Gastroesophageal sphincter (tissue), 4 donors: Measurements from ENCODE around the gene ERG. TPM values are rescaled to one million over a fixed set of nuclear protein-coding genes. Genes with fewer than 3 reads are reported as not detected.

Source experiments
- ATAC-seq: fragments of 150-250 bp; one replicate; pipeline ENCODE4 v1.9.1; 2016; ENCODE audit warnings: mild to moderate bottlenecking, moderate library complexity
- H3K27ac ChIP-seq, 4 donors: fragments of 200-600 bp; sonication (generic) in 3 of 4; 1 replicate in 3 of 4; 2 replicates in 1 of 4; pipeline ENCODE4 v1.5.1; 2016 to 2019
- H3K27me3 ChIP-seq: fragments of 200-600 bp; sonication (generic); one replicate; pipeline ENCODE4 v1.5.1; 2019
- H3K36me3 ChIP-seq, 2 donors: fragments of 200-600 bp; sonication (generic); one replicate each; pipeline ENCODE4 v1.5.1; 2019; ENCODE audit warnings: control low read depth in 1 of 2
- H3K4me1 ChIP-seq, 3 donors: fragments of 200-600 bp; sonication (generic); 1 replicate in 2 of 3; 2 replicates in 1 of 3; pipeline ENCODE4 v1.5.1; 2016 to 2019; ENCODE audit warnings: control low read depth in 2 of 3
- H3K4me3 ChIP-seq, 2 donors: fragments of 200-600 bp; sonication (generic); one replicate each; pipeline ENCODE4 v1.5.1; 2019; ENCODE audit warnings: mild to moderate bottlenecking in 1 of 2, moderate library complexity in 1 of 2
- H3K9me3 ChIP-seq, 3 donors: fragments of 200-600 bp; sonication (generic); one replicate each; pipeline ENCODE4 v1.5.1; 2017 to 2019; ENCODE audit warnings: control low read depth in 2 of 3
- EP300 ChIP-seq: sonication (generic); formaldehyde crosslinking; IDR thresholded peaks from one replicate; pipeline ENCODE4 v1.6.1; 2017; ENCODE audit warnings: antibody characterized with exemption, mild to moderate bottlenecking
- POLR2A ChIP-seq, 2 donors: fragments of 450-650 bp; IDR thresholded peaks; one replicate each; pipeline ENCODE4 v1.6.1; 2017; ENCODE audit warnings: antibody characterized with exemption in 2 of 2, mild to moderate bottlenecking in 2 of 2, moderate library complexity in 1 of 2
- POLR2AphosphoS5 ChIP-seq: sonication (generic); formaldehyde crosslinking; IDR thresholded peaks from one replicate; pipeline ENCODE4 v1.6.1; 2017; ENCODE audit warnings: antibody characterized with exemption
- WGBS, 2 donors: methylation state at CpG; one replicate each; pipeline ENCODE4 v1.1.5; 2018; ENCODE audit warnings: low coverage in 1 of 2; 5-methylcytosine and 5-hydroxymethylcytosine counted together
- total RNA-seq, 4 donors: library from RNA; depleted of rRNA; stranded (reverse); fragments of >200 nt; gene quantifications; one replicate each; pipeline ENCODE4 v1.1.0, GENCODE V29; 2016
- TF ChIP-seq, protein P1 (sequence below), 4 experiments: fragments of 200-600 bp in 2 of 4; fragments of 450-650 bp in 2 of 4; sonication (generic) in 1 of 4; IDR thresholded peaks; one replicate each; pipeline ENCODE4 v1.5.1; 2017 to 2019; ENCODE audit warnings: antibody characterized with exemption in 4 of 4, mild to moderate bottlenecking in 2 of 4, moderate library complexity in 2 of 4

Gene ERG
- total RNA-seq, 4 donors from 2014 or later: 3.3 to 12.4 (median 10.9) TPM

DNA sequence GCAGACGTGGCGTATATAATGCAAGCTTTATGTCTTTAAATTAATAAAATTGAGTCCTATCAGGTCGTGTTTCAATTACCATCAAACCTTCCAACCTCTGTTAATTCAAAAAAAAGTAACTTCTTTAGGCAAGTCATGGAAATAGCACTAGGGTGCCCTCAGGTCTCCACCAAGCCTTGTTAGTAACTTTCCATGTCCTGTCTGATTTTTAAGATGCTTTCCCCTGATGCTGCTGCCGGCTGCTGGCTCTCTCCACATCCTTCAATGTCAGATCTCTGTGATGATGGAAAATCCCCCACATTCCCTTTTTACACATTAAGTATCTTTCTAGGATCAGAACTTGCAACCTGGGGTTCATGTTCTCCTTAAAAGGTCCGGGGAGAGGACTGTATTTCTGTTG, 3.0 kb downstream of the ERG start:
- Histone ChIP-seq H3K36me3 (no peaks in the 10 kb centered on the region), H3K27ac (peak overlapping the region in 3 of 4 donors; percentile 13 to 73 (median 31)), H3K4me1 (no peaks in the 10 kb centered on the region), H3K27me3 (no peaks in the 10 kb centered on the region), H3K9me3 (no peaks in the 10 kb centered on the region), H3K4me3 (peak overlapping the region; percentile 10 to 43)
- WGBS, 2 donors: 52 to 66% methylated on average over 5 of the region's 5 CpGs
- no peak for ATAC-seq
- TF ChIP-seq, protein P1, sequence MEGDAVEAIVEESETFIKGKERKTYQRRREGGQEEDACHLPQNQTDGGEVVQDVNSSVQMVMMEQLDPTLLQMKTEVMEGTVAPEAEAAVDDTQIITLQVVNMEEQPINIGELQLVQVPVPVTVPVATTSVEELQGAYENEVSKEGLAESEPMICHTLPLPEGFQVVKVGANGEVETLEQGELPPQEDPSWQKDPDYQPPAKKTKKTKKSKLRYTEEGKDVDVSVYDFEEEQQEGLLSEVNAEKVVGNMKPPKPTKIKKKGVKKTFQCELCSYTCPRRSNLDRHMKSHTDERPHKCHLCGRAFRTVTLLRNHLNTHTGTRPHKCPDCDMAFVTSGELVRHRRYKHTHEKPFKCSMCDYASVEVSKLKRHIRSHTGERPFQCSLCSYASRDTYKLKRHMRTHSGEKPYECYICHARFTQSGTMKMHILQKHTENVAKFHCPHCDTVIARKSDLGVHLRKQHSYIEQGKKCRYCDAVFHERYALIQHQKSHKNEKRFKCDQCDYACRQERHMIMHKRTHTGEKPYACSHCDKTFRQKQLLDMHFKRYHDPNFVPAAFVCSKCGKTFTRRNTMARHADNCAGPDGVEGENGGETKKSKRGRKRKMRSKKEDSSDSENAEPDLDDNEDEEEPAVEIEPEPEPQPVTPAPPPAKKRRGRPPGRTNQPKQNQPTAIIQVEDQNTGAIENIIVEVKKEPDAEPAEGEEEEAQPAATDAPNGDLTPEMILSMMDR (IDR thresholded peaks at IDR 0.05): no peak
- TF ChIP-seq EP300 (no peak), POLR2A (IDR thresholded peaks at IDR 0.05) (no peak), POLR2AphosphoS5 (no peak)

DNA sequence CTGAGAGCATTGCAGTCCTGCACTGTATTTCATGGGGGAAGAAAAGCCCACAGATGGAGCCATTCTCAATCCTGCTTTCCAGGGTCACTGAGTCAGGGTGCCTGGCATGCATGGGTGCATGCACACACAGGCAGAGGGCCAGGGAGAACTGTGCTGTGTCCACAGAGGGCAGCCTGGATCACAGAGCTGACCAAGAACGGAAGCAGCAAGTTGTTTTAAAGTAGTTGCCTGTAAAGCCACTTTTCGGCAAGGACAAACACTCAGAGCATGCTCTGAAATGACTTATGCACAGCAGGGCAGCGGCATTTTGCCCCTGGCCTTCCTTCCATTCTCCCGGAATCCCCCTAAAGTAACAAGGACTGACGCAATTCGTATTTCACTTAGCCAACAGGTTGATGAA, 3.6 kb downstream of the ERG start:
- Histone ChIP-seq H3K9me3 (no peaks in the 10 kb centered on the region), H3K27ac (peak overlapping the region in 2 of 4 donors; percentile 31 to 73), H3K27me3 (no peaks in the 10 kb centered on the region), H3K4me3 (peak overlapping the region in 1 of 2 donors; percentile 43), H3K36me3 (no peaks in the 10 kb centered on the region), H3K4me1 (no peaks in the 10 kb centered on the region)
- TF ChIP-seq, protein P1 (IDR thresholded peaks at IDR 0.05): no peak
- no peak for TF ChIP-seq EP300
- no peak for TF ChIP-seq POLR2AphosphoS5
- no peak for TF ChIP-seq POLR2A (IDR thresholded peaks at IDR 0.05)
- WGBS, 2 donors: 89% methylated on average over 5 of the region's 6 CpGs; no CpG with 5 or more reads in 1 of the 2 donors
- ATAC-seq: no peak

DNA sequence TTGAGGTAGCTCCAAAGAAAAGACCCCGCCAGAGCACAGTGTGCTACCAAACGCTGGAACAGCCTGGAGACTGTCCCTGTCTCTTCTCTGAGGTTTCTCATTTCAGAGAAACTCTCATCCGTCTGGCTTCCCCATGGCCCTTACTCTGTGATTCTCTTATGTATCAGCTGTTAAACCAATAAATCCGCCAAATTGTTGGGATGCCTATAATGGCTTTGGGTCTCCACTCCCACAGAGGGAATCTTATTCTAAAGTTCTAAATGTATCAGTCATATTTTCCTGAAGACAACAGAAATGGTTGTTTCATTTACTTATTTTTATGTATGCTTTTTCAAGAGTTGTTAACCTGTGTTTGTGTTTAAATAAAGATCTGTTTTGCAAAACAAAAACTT, 4.0 kb downstream of the ERG start:
- Histone ChIP-seq H3K9me3 (no peaks in the 10 kb centered on the region), H3K4me1 (no peaks in the 10 kb centered on the region), H3K27me3 (no peaks in the 10 kb centered on the region), H3K36me3 (no peaks in the 10 kb centered on the region), H3K4me3 (peak overlapping the region in 1 of 2 donors; percentile 43), H3K27ac (peak overlapping the region in 2 of 4 donors; percentile 41 to 73)
- WGBS, 2 donors: 55 to 74% methylated on average over 4 of the region's 4 CpGs
- TF ChIP-seq POLR2A (IDR thresholded peaks at IDR 0.05) (no peak), POLR2AphosphoS5 (no peak), EP300 (no peak)
- TF ChIP-seq, protein P1 (IDR thresholded peaks at IDR 0.05): no peak
- ATAC-seq: no peak

- no peak for ATAC-seq
- 81 to 83% methylated on average over 7 to 13 of the region's 18 CpGs for WGBS, 2 donors
- Histone ChIP-seq H3K4me1 (no peaks in the 10 kb centered on the region), H3K27ac (peak overlapping the region in 2 of 4 donors; percentile 41 to 73), H3K4me3 (peak overlapping the region in 1 of 2 donors; percentile 43), H3K9me3 (no peaks in the 10 kb centered on the region), H3K27me3 (no peaks in the 10 kb centered on the region), H3K36me3 (no peaks in the 10 kb centered on the region)
- no peak for TF ChIP-seq EP300
- TF ChIP-seq POLR2AphosphoS5: no peak
- TF ChIP-seq, protein P1 (IDR thresholded peaks at IDR 0.05): no peak
Observed at GRCh38 chr21:38493549-38494250, 4.6 kb downstream of the ERG start.

DNA sequence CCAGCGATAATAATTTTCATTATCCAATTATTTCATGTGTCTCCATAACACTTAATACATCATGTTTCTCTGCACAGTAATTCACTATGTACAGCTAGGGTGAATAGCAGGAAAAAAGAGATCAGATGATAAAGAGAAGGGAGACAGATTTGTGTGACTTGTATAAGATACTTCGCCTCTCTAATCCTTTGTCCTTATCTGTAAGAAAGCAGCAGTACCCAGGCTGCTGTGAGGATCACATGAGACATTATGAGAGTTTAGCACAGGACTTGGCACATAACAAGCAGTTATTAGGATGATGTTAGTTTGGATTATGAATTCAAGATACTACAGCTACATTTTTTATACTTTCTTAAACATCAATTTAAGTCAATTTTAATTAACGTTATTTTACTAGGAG, 6.3 kb downstream of the ERG start:
- H3K27ac ChIP-seq: peak overlapping the region in 1 of 4 donors; percentile 45
- no peak overlapping the region for H3K4me3 ChIP-seq
- no peaks in the 10 kb centered on the region for H3K9me3 ChIP-seq
- H3K27me3 ChIP-seq: no peaks in the 10 kb centered on the region
- ATAC-seq: no peak
- H3K4me1 ChIP-seq: no peaks in the 10 kb centered on the region
- TF ChIP-seq, protein P1 (IDR thresholded peaks at IDR 0.05): no peak
- no peak for TF ChIP-seq POLR2A (IDR thresholded peaks at IDR 0.05)
- TF ChIP-seq EP300: no peak
- no peak for TF ChIP-seq POLR2AphosphoS5
- H3K36me3 ChIP-seq: no peaks in the 10 kb centered on the region
- WGBS, 2 donors: 75 to 79% methylated on average over 3 of the region's 3 CpGs
